Uterus (tissue), 4 donors: ENCODE results near the gene CORO6. TPM values are rescaled to one million over a fixed set of nuclear protein-coding genes. Genes with fewer than 3 reads are reported as not detected.
A peak's percentile ranks its signal among the peaks of the same experiment; 100 is the strongest.

Experiments
- DNase-seq, 2 donors: peaks; one replicate each; pipeline ENCODE4 v3.0.0-alpha.2; 2019 to 2020
- H3K27ac ChIP-seq, 2 donors: fragments of 200-600 bp; sonication (generic); 1 replicate in 1 of 2; 2 replicates in 1 of 2; pipeline ENCODE4 v1.5.1; 2016 to 2018
- H3K27me3 ChIP-seq, 2 donors: fragments of 200-600 bp; sonication (generic); one replicate each; pipeline ENCODE4 v1.5.1; 2018 to 2019; ENCODE audit warnings: control low read depth in 1 of 2
- H3K36me3 ChIP-seq, 2 donors: fragments of 200-600 bp; sonication (generic); one replicate each; pipeline ENCODE4 v1.5.1; 2019; ENCODE audit warnings: control low read depth in 1 of 2
- H3K4me1 ChIP-seq, 2 donors: fragments of 200-600 bp; sonication (generic); one replicate each; pipeline ENCODE4 v1.5.1; 2018 to 2019; ENCODE audit warnings: control low read depth in 1 of 2
- H3K4me3 ChIP-seq, 2 donors: fragments of 200-600 bp; sonication (generic); 1 replicate in 1 of 2; 2 replicates in 1 of 2; pipeline ENCODE4 v1.5.1; 2018 to 2019; ENCODE audit warnings: mild to moderate bottlenecking in 1 of 2
- H3K9me3 ChIP-seq, 2 donors: fragments of 200-600 bp; sonication (generic); one replicate each; pipeline ENCODE4 v1.5.1; 2019; ENCODE audit warnings: control low read depth in 1 of 2
- CTCF ChIP-seq, 4 experiments: fragments of 200-600 bp in 2 of 4; fragments of 450-650 bp in 2 of 4; sonication (generic) in 2 of 4; IDR thresholded peaks; one replicate each; pipeline ENCODE4 v1.5.1; 2016 to 2019; ENCODE audit warnings: antibody characterized with exemption in 4 of 4, mild to moderate bottlenecking in 2 of 4, moderate library complexity in 1 of 4
- POLR2A ChIP-seq, 2 donors: fragments of 450-650 bp; IDR thresholded peaks; one replicate each; pipeline ENCODE4 v1.6.1; 2016; ENCODE audit warnings: antibody characterized with exemption in 2 of 2, mild to moderate bottlenecking in 1 of 2, moderate library complexity in 1 of 2
- intact Hi-C: fragments of 100-400 bp; cut with DNase I; formaldehyde crosslinking; loops from one replicate; pipeline ENCODE4 v1.15.1; 2023; ENCODE audit warnings: low total_unique reads
- total RNA-seq, 4 donors: library from RNA; depleted of rRNA in 3 of 4; stranded (reverse); fragments of >200 nt in 3 of 4; gene quantifications; one replicate each; pipeline versions ENCODE4 v1.1.0 to v1.2.4, GENCODE V29; 2014 to 2023
- donor health status: DM: yes; HTN: yes; CAD: no.

The CORO6 gene
- total RNA-seq, 4 donors from 2014 or later = 3.8 to 7.8 (median 5.1) TPM

GRCh38 chr17:29577385-29578211, 45.1 kb downstream of the CORO6 start:
- Histone ChIP-seq H3K27ac (peak overlapping the region; percentile 49 to 63), H3K4me3 (no peak overlapping the region), H3K36me3 (no peaks in the 10 kb centered on the region), H3K4me1 (peaks cover 3 to 17% of the 10 kb centered on the region in 2 donors), H3K9me3 (no peaks in the 10 kb centered on the region), H3K27me3 (no peaks in the 10 kb centered on the region)
- peak; percentile 43 to 70 for DNase-seq
- intact Hi-C loops = no loop called here
- TF ChIP-seq CTCF (IDR thresholded peaks at IDR 0.05) = no peak
- no peak for TF ChIP-seq POLR2A (IDR thresholded peaks at IDR 0.05)

- DNase-seq = no peak
- H3K9me3 ChIP-seq = no peaks in the 10 kb centered on the region
- no peaks in the 10 kb centered on the region for H3K27me3 ChIP-seq
- no peak overlapping the region for H3K4me3 ChIP-seq
- intact Hi-C loops = no loop called here
- peak overlapping the region; percentile 49 to 63 for H3K27ac ChIP-seq
- no peaks in the 10 kb centered on the region for H3K36me3 ChIP-seq
- TF ChIP-seq CTCF (IDR thresholded peaks at IDR 0.05) (no peak), POLR2A (IDR thresholded peaks at IDR 0.05) (no peak)
- H3K4me1 ChIP-seq = peaks cover 5 to 23% of the 10 kb centered on the region in 2 donors
These were observed 45.7 kb downstream of the CORO6 start for GRCh38 chr17:29577001-29577370.

GRCh38 chr17:29576214-29577000, 46.3 kb downstream of the CORO6 start:
- no peaks in the 10 kb centered on the region for H3K27me3 ChIP-seq
- H3K36me3 ChIP-seq = no peaks in the 10 kb centered on the region
- TF ChIP-seq CTCF (IDR thresholded peaks at IDR 0.05) (no peak), POLR2A (IDR thresholded peaks at IDR 0.05) (no peak)
- H3K4me3 ChIP-seq = no peak overlapping the region
- peaks cover 7 to 23% of the 10 kb centered on the region in 2 donors for H3K4me1 ChIP-seq
- H3K9me3 ChIP-seq = no peaks in the 10 kb centered on the region
- intact Hi-C loops = no loop called here
- peak in 1 of 2 donors; percentile 17 for DNase-seq
- H3K27ac ChIP-seq = no peak overlapping the region

GRCh38 chr17:29575511-29576213, 47.0 kb downstream of the CORO6 start:
- TF ChIP-seq POLR2A (IDR thresholded peaks at IDR 0.05) (no peak), CTCF (IDR thresholded peaks at IDR 0.05) (no peak)
- intact Hi-C loops = no loop called here
- H3K4me1 ChIP-seq = peaks cover 7 to 23% of the 10 kb centered on the region in 2 donors
- no peak overlapping the region for H3K4me3 ChIP-seq
- H3K36me3 ChIP-seq = no peaks in the 10 kb centered on the region
- H3K9me3 ChIP-seq = no peaks in the 10 kb centered on the region
- no peak overlapping the region for H3K27ac ChIP-seq
- no peak for DNase-seq
- no peaks in the 10 kb centered on the region for H3K27me3 ChIP-seq
